Breast epithelium (tissue), 4 donors: ENCODE results near the gene PCDH15. TPM values are rescaled to one million over a fixed set of nuclear protein-coding genes. Genes with fewer than 3 reads are reported as not detected.

Source experiments
- DNase-seq, 2 donors: peaks; one replicate each; pipeline ENCODE4 v3.0.0-alpha.2; 2019; ENCODE audit warnings: low spot score in 2 of 2
- H3K27ac ChIP-seq, 2 donors: fragments of 200-600 bp; sonication (generic) in 1 of 2; one replicate each; pipeline ENCODE4 v1.5.1; 2016 to 2019; ENCODE audit warnings: mild to moderate bottlenecking in 1 of 2
- H3K27me3 ChIP-seq, 2 donors: fragments of 200-600 bp; sonication (generic) in 1 of 2; one replicate each; pipeline versions ENCODE4 v1.5.1 to v1.6.0; 2017 to 2019; ENCODE audit warnings: control low read depth in 1 of 2, mild to moderate bottlenecking in 1 of 2
- H3K36me3 ChIP-seq: fragments of 200-600 bp; one replicate; pipeline ENCODE4 v1.5.1; 2019
- H3K4me1 ChIP-seq, 2 donors: fragments of 200-600 bp; sonication (generic); one replicate each; pipeline ENCODE4 v1.5.1; 2016 to 2019; ENCODE audit warnings: control low read depth in 1 of 2
- H3K4me3 ChIP-seq, 3 donors: fragments of 200-600 bp; sonication (generic); 1 replicate in 2 of 3; 2 replicates in 1 of 3; pipeline ENCODE4 v1.5.1; 2016 to 2019; ENCODE audit warnings: mild to moderate bottlenecking in 3 of 3, moderate library complexity in 2 of 3
- H3K9me3 ChIP-seq, 2 donors: fragments of 200-600 bp; sonication (generic) in 1 of 2; one replicate each; pipeline ENCODE4 v1.5.1; 2016 to 2019; ENCODE audit warnings: control low read depth in 1 of 2
- CTCF ChIP-seq, 3 donors: fragments of 450-650 bp; IDR thresholded peaks; one replicate each; pipeline ENCODE4 v1.5.1; 2016 to 2017; ENCODE audit warnings: antibody characterized with exemption in 3 of 3, mild to moderate bottlenecking in 3 of 3, moderate library complexity in 3 of 3
- POLR2A ChIP-seq: fragments of 450-650 bp; IDR thresholded peaks from one replicate; pipeline ENCODE4 v1.6.1; 2016; ENCODE audit warnings: antibody characterized with exemption, mild to moderate bottlenecking, moderate library complexity
- POLR2AphosphoS5 ChIP-seq, 3 donors: sonication (generic); formaldehyde crosslinking; IDR thresholded peaks; one replicate each; pipeline ENCODE4 v1.6.1; 2017; ENCODE audit warnings: antibody characterized with exemption in 3 of 3
- intact Hi-C: fragments of 100-400 bp; cut with DNase I; formaldehyde crosslinking; loops from one replicate; pipeline ENCODE4 v1.15.1; 2023; ENCODE audit warnings: low total_unique reads
- total RNA-seq, 3 donors: library from RNA; depleted of rRNA; stranded (reverse); fragments of >200 nt; gene quantifications; one replicate each; pipeline ENCODE4 v1.1.0, GENCODE V29; 2016

PCDH15 gene
- total RNA-seq, 3 donors from 2014 or later: not detected

GRCh38 chr10:53843736-53844362 lies 957.2 kb downstream of the PCDH15 start:
- TF ChIP-seq CTCF (IDR thresholded peaks at IDR 0.05): no peak
- TF ChIP-seq POLR2AphosphoS5 (IDR thresholded peaks at IDR 0.05): no peak
- no peak for TF ChIP-seq POLR2A
- intact Hi-C loops: no loop called here
- Histone ChIP-seq H3K36me3 (no peaks in the 10 kb centered on the region), H3K4me1 (no peaks in the 10 kb centered on the region), H3K9me3 (no peaks in the 10 kb centered on the region), H3K27ac (no peak overlapping the region), H3K4me3 (no peak overlapping the region), H3K27me3 (no peaks in the 10 kb centered on the region)
- DNase-seq: no peak

DNA sequence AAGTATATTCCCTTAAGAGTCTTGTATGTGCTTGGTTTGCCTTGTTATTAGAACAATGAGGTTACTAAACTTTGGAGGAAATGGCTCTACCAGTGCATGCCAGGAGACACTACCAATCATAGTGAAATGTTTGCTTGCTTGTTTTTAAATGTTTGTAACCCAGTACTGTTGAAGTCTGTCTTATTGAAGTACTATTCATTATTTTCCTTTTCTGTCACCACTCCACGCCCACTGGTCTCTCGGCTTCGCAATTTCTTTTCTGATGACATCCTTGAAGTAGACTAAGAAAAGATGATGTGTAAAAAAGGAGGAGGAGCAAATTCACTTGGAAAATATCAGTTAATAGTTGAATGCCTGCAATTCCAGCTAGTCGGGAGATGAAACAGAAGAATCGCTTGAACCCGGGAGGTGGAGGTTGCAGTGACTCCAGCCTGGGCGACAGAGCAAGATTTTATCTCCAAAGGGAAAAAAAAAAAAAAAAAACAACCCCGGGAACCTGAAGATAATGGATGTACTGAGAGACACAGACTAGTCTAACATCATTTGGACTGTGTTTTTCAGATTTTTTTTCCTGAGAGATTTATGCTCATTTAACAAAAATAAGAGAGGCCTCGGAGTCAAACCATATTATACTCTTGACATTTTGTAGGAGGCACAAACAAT lies 959.4 kb downstream of the PCDH15 start:
- no peak overlapping the region for H3K4me3 ChIP-seq

DNA sequence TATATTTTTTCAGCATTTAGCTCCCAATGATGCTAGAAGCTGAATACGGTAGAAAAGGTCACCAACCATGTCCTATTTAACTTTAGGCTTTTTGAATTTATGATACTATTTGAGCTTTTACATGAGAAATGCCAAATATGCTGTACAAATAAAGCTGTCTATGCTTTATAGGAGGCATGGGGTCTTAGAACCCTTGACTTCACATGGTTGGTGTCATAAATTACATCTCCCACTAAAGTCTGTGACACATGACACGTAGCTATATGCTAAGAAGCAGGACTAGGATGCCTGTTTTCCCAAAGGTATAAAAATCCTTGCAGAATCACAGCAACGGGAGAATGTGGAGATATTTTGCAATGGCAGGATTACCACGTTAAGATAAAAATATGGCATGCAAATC lies 960.4 kb downstream of the PCDH15 start:
- Histone ChIP-seq H3K27me3 (no peaks in the 10 kb centered on the region), H3K36me3 (no peaks in the 10 kb centered on the region), H3K4me1 (no peaks in the 10 kb centered on the region), H3K4me3 (no peak overlapping the region), H3K27ac (no peak overlapping the region), H3K9me3 (no peaks in the 10 kb centered on the region)
- DNase-seq: no peak
- TF ChIP-seq POLR2A: no peak
- no peak for TF ChIP-seq CTCF (IDR thresholded peaks at IDR 0.05)
- no peak for TF ChIP-seq POLR2AphosphoS5 (IDR thresholded peaks at IDR 0.05)
- intact Hi-C loops: no loop called here

More for the DNA sequence above, 959.4 kb downstream of the PCDH15 start:
- TF ChIP-seq POLR2A (no peak), CTCF (IDR thresholded peaks at IDR 0.05) (no peak), POLR2AphosphoS5 (IDR thresholded peaks at IDR 0.05) (no peak)
- Histone ChIP-seq H3K4me1 (no peaks in the 10 kb centered on the region), H3K27ac (no peak overlapping the region), H3K9me3 (no peaks in the 10 kb centered on the region), H3K36me3 (no peaks in the 10 kb centered on the region), H3K27me3 (no peaks in the 10 kb centered on the region)
- intact Hi-C loops: no loop called here
- DNase-seq: no peak

DNA sequence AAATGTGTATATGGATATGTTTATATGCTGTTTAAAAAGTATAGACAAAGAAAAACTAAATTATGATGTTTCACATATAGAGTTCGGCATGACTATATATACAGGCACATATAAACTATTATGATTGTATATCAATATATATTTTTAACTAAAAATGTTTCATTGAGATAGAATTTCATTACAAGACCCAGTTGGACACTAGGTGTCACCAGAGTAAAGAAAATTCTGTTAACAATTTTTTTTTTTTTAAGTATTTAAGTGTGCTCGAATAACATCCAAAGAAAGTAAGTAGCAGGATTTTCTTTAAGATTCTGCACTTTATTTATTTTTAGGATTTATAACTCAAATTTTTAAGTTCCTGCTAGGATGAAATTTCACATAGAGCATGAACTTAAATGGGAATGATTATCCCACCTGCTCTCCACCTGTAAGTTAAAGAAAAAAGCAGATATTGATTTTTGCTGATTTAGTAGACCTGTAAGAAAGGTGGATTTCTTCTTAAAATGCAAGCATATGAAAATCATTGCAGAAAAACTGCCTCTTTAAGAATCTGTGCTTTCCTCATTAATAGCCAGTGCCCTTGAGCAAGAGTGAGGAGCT lies 961.5 kb downstream of the PCDH15 start:
- no peaks in the 10 kb centered on the region for H3K9me3 ChIP-seq
- H3K36me3 ChIP-seq: no peaks in the 10 kb centered on the region
- TF ChIP-seq POLR2AphosphoS5 (IDR thresholded peaks at IDR 0.05) (no peak), POLR2A (no peak), CTCF (IDR thresholded peaks at IDR 0.05) (peak in 2 of 3 donors; percentile 9 to 14)
- intact Hi-C loops: no loop called here
- no peak overlapping the region for H3K27ac ChIP-seq
- no peak for DNase-seq
- no peaks in the 10 kb centered on the region for H3K4me1 ChIP-seq
- no peaks in the 10 kb centered on the region for H3K27me3 ChIP-seq
- H3K4me3 ChIP-seq: no peak overlapping the region

DNA sequence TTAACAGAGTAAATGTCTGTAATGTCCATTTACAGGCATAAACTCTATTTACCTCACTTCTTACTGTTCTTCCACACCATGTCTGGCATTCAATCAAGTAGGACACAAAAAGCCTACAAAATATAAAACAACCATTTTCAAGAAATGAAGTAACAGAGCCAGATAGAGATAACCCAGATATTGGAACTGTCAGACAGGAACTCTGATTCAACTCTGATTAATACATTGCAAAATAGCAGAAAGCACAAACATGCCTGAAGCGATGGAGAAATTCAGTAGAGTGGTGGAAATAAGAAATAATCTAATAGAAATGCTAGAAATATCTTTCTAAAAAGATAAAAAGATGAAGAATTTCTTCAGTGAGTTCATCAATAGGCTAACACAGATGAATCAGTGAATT lies 964.4 kb downstream of the PCDH15 start:
- H3K27me3 ChIP-seq: no peaks in the 10 kb centered on the region
- intact Hi-C loops: no loop called here
- no peaks in the 10 kb centered on the region for H3K4me1 ChIP-seq

More for the DNA sequence above, 964.4 kb downstream of the PCDH15 start:
- Histone ChIP-seq H3K36me3 (no peaks in the 10 kb centered on the region), H3K4me3 (no peak overlapping the region), H3K27ac (no peak overlapping the region), H3K9me3 (no peaks in the 10 kb centered on the region)
- no peak for DNase-seq
- TF ChIP-seq CTCF (IDR thresholded peaks at IDR 0.05) (no peak), POLR2AphosphoS5 (IDR thresholded peaks at IDR 0.05) (no peak), POLR2A (no peak)
